Esophagus squamous epithelium (tissue), 4 donors: ENCODE results near the gene MED27.

ENCODE experiments used
- CTCF ChIP-seq, 6 experiments: fragments of 450-650 bp in 4 of 6; fragments of 200-600 bp in 2 of 6; sonication (generic) in 2 of 6; IDR thresholded peaks; one replicate each; pipeline ENCODE4 v1.5.1; 2016 to 2019; ENCODE audit warnings: antibody characterized with exemption in 6 of 6, mild to moderate bottlenecking in 4 of 6, moderate library complexity in 4 of 6
- POLR2A ChIP-seq, 4 donors: fragments of 450-650 bp; IDR thresholded peaks; one replicate each; pipeline ENCODE4 v1.6.1; 2017; ENCODE audit warnings: antibody characterized with exemption in 4 of 4, mild to moderate bottlenecking in 4 of 4, moderate library complexity in 3 of 4

- TF ChIP-seq CTCF (IDR thresholded peaks at IDR 0.05) (no peak), POLR2A (IDR thresholded peaks at IDR 0.05) (no peak)
Measured at GRCh38 chr9:132062806-132063205, 16.9 kb downstream of the MED27 start.
